Astrocyte (in vitro differentiated cells and primary cell): Measurements from ENCODE around the gene TEKT5. TPM values are rescaled to one million over a fixed set of nuclear protein-coding genes. Genes with fewer than 3 reads are reported as not detected.

Experiments used
- DNase-seq: peaks from one replicate; pipeline ENCODE4 v3.0.0-alpha.2; 2010; ENCODE audit warnings: low read depth
- FAIRE-seq: peaks from 2 replicates; lab custom pipeline; 2011; peaks lifted over from hg19 to GRCh38; lab: Jason Lieb, UNC
- H2AFZ ChIP-seq: 2 replicates; pipeline ENCODE4 v1.6.0; 2012; ENCODE audit warnings: low read depth, low read length, inconsistent platforms
- H3K27ac ChIP-seq: 2 replicates; pipeline ENCODE4 v1.5.1; 2011; ENCODE audit warnings: low read depth, low read length, inconsistent platforms
- H3K27me3 ChIP-seq: 2 replicates; pipeline ENCODE4 v1.6.0; 2011; ENCODE audit warnings: low read length, inconsistent platforms; ENCODE audit not compliant: insufficient read depth
- H3K36me3 ChIP-seq: 2 replicates; pipeline ENCODE4 v1.5.1; 2011; ENCODE audit warnings: low read length, inconsistent platforms; ENCODE audit not compliant: insufficient read depth
- H3K4me1 ChIP-seq: 2 replicates; pipeline ENCODE4 v1.5.1; 2011; ENCODE audit warnings: low read length, inconsistent platforms; ENCODE audit not compliant: insufficient read depth
- H3K4me2 ChIP-seq: 2 replicates; pipeline ENCODE4 v1.6.0; 2012; ENCODE audit warnings: low read length, inconsistent platforms
- H3K4me3 ChIP-seq: 2 replicates; pipeline ENCODE4 v1.5.1; 2011; ENCODE audit warnings: low read depth, mild to moderate bottlenecking, low read length, inconsistent platforms; ENCODE audit not compliant: insufficient read depth
- H3K79me2 ChIP-seq: 2 replicates; pipeline ENCODE4 v1.6.0; 2012; ENCODE audit warnings: mild to moderate bottlenecking, low read length, inconsistent platforms; ENCODE audit not compliant: insufficient read depth
- H3K9ac ChIP-seq: 2 replicates; pipeline ENCODE4 v1.6.0; 2012; ENCODE audit warnings: mild to moderate bottlenecking, low read length, inconsistent platforms
- H3K9me3 ChIP-seq: 2 replicates; pipeline ENCODE4 v1.5.1; 2012; ENCODE audit warnings: low read depth, mild to moderate bottlenecking, low read length, inconsistent platforms; ENCODE audit not compliant: insufficient read depth
- H4K20me1 ChIP-seq: 2 replicates; pipeline ENCODE4 v1.6.0; 2012; ENCODE audit warnings: low read length, inconsistent platforms; ENCODE audit not compliant: insufficient read depth
- H3K27ac Mint-ChIP-seq: one replicate; pipeline ENCODE4 v1.8.0; 2021; ENCODE audit warnings: mild to moderate bottlenecking, mixed read lengths; ENCODE audit not compliant: unreplicated experiment
- H3K27me3 Mint-ChIP-seq: one replicate; pipeline ENCODE4 v1.8.0; 2021; ENCODE audit warnings: low read depth, mixed read lengths; ENCODE audit not compliant: unreplicated experiment
- H3K36me3 Mint-ChIP-seq: one replicate; pipeline ENCODE4 v1.8.0; 2021; ENCODE audit warnings: low read depth, mixed read lengths; ENCODE audit not compliant: unreplicated experiment
- H3K4me1 Mint-ChIP-seq: one replicate; pipeline ENCODE4 v1.8.0; 2021; ENCODE audit warnings: low read depth, mixed read lengths; ENCODE audit not compliant: unreplicated experiment
- H3K4me3 Mint-ChIP-seq: one replicate; pipeline ENCODE4 v1.8.0; 2021; ENCODE audit warnings: mild to moderate bottlenecking, moderate library complexity, mixed read lengths; ENCODE audit not compliant: unreplicated experiment
- H3K9me3 Mint-ChIP-seq: one replicate; pipeline ENCODE4 v1.8.0; 2021; ENCODE audit warnings: mild to moderate bottlenecking, mixed read lengths; ENCODE audit not compliant: unreplicated experiment
- CTCF ChIP-seq: IDR thresholded peaks from 2 replicates; pipeline ENCODE4 v1.5.1; 2011; ENCODE audit warnings: low read depth, mild to moderate bottlenecking, inconsistent platforms, low read length, moderate library complexity; ENCODE audit not compliant: insufficient read depth
- EZH2 ChIP-seq: IDR thresholded peaks from 2 replicates; pipeline ENCODE4 v1.6.1; 2012; ENCODE audit warnings: mild to moderate bottlenecking, low read length, inconsistent platforms; ENCODE audit not compliant: insufficient read depth
- total RNA-seq: library from RNA; stranded (reverse); gene quantifications from 2 replicates; pipeline ENCODE4 v1.2.1, GENCODE V29; 2021

The TEKT5 gene
- total RNA-seq, 1 donor from 2014 or later: not detected

GRCh38 chr16:10616419-10616755, 78.3 kb downstream of the TEKT5 start:
- no peak for TF ChIP-seq EZH2
- H3K27ac Mint-ChIP-seq: no peak overlapping the region
- peaks cover 6% of the 10 kb centered on the region for H3K4me1 Mint-ChIP-seq
- Histone ChIP-seq H3K27ac (no peak overlapping the region), H4K20me1 (no peaks in the 10 kb centered on the region), H3K9ac (no peak overlapping the region), H3K79me2 (no peaks in the 10 kb centered on the region), H3K4me2 (no peak overlapping the region), H3K36me3 (no peaks in the 10 kb centered on the region), H3K27me3 (no peaks in the 10 kb centered on the region), H2AFZ (no peak overlapping the region), H3K4me1 (peaks cover 9% of the 10 kb centered on the region), H3K9me3 (no peaks in the 10 kb centered on the region), H3K4me3 (no peak overlapping the region)
- H3K27me3 Mint-ChIP-seq: peaks cover 31% of the 10 kb centered on the region
- FAIRE-seq (no peak), DNase-seq (no peak)
- no peak overlapping the region for H3K4me3 Mint-ChIP-seq
- H3K36me3 Mint-ChIP-seq: no peaks in the 10 kb centered on the region
- no peaks in the 10 kb centered on the region for H3K9me3 Mint-ChIP-seq

- H3K4me1 ChIP-seq: peaks cover 12% of the 10 kb centered on the region
- no peak for TF ChIP-seq EZH2
- TF ChIP-seq CTCF: no peak
- no peak overlapping the region for H3K27ac ChIP-seq
- H3K4me3 ChIP-seq: no peak overlapping the region
- H2AFZ ChIP-seq: no peak overlapping the region
- no peak for FAIRE-seq
- H3K9me3 ChIP-seq: no peaks in the 10 kb centered on the region
- H4K20me1 ChIP-seq: no peaks in the 10 kb centered on the region
- Mint-ChIP-seq H3K36me3 (no peaks in the 10 kb centered on the region), H3K27me3 (peaks cover 25% of the 10 kb centered on the region), H3K4me1 (peaks cover 8% of the 10 kb centered on the region), H3K27ac (no peak overlapping the region), H3K4me3 (no peak overlapping the region), H3K9me3 (no peaks in the 10 kb centered on the region)
- no peak overlapping the region for H3K9ac ChIP-seq
- H3K79me2 ChIP-seq: no peaks in the 10 kb centered on the region
- no peaks in the 10 kb centered on the region for H3K36me3 ChIP-seq
- no peaks in the 10 kb centered on the region for H3K27me3 ChIP-seq
- no peak overlapping the region for H3K4me2 ChIP-seq
- DNase-seq: no peak
Measured at GRCh38 chr16:10614685-10615084, 80.0 kb downstream of the TEKT5 start.

GRCh38 chr16:10613785-10614485, 80.8 kb downstream of the TEKT5 start:
- Mint-ChIP-seq H3K27ac (no peak overlapping the region), H3K36me3 (no peaks in the 10 kb centered on the region), H3K4me3 (no peak overlapping the region), H3K4me1 (peaks cover 15% of the 10 kb centered on the region), H3K27me3 (peaks cover 22% of the 10 kb centered on the region), H3K9me3 (no peaks in the 10 kb centered on the region)
- H3K27ac ChIP-seq: no peak overlapping the region
- H3K27me3 ChIP-seq: no peaks in the 10 kb centered on the region
- H3K9ac ChIP-seq: no peak overlapping the region
- TF ChIP-seq CTCF (no peak), EZH2 (no peak)
- no peaks in the 10 kb centered on the region for H4K20me1 ChIP-seq
- no peaks in the 10 kb centered on the region for H3K79me2 ChIP-seq
- H3K4me1 ChIP-seq: peaks cover 20% of the 10 kb centered on the region
- H3K4me2 ChIP-seq: no peak overlapping the region
- H3K9me3 ChIP-seq: no peaks in the 10 kb centered on the region
- H2AFZ ChIP-seq: no peak overlapping the region
- no peak for DNase-seq
- FAIRE-seq: no peak
- no peaks in the 10 kb centered on the region for H3K36me3 ChIP-seq
- no peak overlapping the region for H3K4me3 ChIP-seq
